ENCODE results near the gene GNB1. TPM values are rescaled to one million over a fixed set of nuclear protein-coding genes. Genes with fewer than 3 reads are reported as not detected.
A peak's percentile ranks its signal among the peaks of the same experiment; 100 is the strongest.

Gene GNB1
- total RNA-seq, 1 donor from 2014 or later: 422 TPM

GRCh38 chr1:1907098-1907736, 16.3 kb upstream of the GNB1 start:
- H3K27me3 Mint-ChIP-seq: peaks cover 4% of the 10 kb centered on the region
- no peak overlapping the region for H3K4me3 Mint-ChIP-seq
- H3K27ac Mint-ChIP-seq: no peak overlapping the region
- no peak for DNase-seq
- intact Hi-C loops (cut with micrococcal nuclease): no loop called here
- peaks cover 12% of the 10 kb centered on the region for H3K4me1 Mint-ChIP-seq
- no peaks in the 10 kb centered on the region for H3K9me3 Mint-ChIP-seq
- H3K36me3 Mint-ChIP-seq (ENCODE audit: low read depth): no peaks in the 10 kb centered on the region

- no peaks in the 10 kb centered on the region for H3K9me3 Mint-ChIP-seq
- intact Hi-C loops (cut with micrococcal nuclease): no loop called here
- peaks cover 1% of the 10 kb centered on the region for H3K27me3 Mint-ChIP-seq
- peak; percentile 92 for DNase-seq
- peaks cover 12% of the 10 kb centered on the region for H3K4me1 Mint-ChIP-seq
- peak overlapping the region; percentile 15 for H3K27ac Mint-ChIP-seq
- no peaks in the 10 kb centered on the region for H3K36me3 Mint-ChIP-seq (ENCODE audit: low read depth)
- peak overlapping the region; percentile 32 for H3K4me3 Mint-ChIP-seq
These were observed 15.6 kb upstream of the GNB1 start for GRCh38 chr1:1906185-1907097.

DNA sequence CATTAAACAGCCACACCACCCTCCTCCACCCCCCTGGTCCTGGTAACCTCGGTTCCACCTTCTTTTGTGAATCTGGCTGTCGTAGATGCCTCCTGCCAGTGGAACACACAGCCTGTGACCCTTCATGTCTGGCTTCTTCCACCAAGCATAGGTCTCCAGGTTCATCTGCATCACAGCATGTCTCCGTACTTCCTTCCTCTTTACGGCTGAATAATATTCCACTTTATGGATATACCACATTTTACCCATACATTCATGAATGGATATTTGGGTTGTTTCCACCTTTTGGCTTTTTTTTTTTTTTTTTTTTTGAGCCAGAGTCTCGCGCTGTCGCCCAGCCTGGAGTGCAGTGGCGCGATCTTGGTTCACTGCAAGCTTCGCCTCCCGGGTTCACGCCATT, 12.3 kb upstream of the GNB1 start:
- intact Hi-C loops (cut with micrococcal nuclease): no loop called here
- peaks cover 13% of the 10 kb centered on the region for H3K4me1 Mint-ChIP-seq
- no peak overlapping the region for H3K27ac Mint-ChIP-seq
- no peaks in the 10 kb centered on the region for H3K36me3 Mint-ChIP-seq (ENCODE audit: low read depth)
- no peak for DNase-seq
- H3K27me3 Mint-ChIP-seq: peaks cover 2% of the 10 kb centered on the region
- H3K4me3 Mint-ChIP-seq: no peak overlapping the region
- no peaks in the 10 kb centered on the region for H3K9me3 Mint-ChIP-seq

DNA sequence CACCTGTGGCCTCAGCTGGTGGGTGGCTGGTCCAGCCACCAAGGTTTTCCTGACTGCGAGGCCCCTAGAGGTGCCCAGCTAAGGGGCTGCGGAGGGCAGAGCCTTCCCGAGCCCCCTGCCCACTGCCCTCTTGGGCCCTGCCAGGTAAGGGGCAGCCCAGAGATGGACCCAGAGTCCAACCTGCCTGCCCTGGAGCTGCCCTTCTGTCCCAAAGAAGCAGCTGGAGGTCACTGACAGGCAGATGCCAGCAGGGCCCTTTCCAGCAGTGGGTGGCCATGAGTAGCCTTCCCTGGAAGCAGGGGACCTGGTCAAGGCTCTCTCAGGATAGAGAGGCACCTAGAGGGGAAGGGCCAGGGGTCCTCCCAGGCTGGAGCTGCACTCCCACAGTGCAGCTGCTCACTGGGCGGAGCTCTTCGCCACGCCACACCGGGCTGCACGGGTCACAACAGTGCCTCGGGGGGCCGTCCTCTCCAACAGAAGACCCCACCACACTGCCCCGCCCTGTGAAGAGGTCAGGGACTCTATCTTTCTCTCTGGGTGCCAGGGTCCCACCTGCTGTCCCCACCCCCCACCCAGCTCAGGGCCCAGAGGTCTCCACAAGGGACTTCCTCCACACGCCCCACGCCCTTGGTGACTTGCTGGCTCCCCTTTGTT, 10.9 kb upstream of the GNB1 start:
- Mint-ChIP-seq H3K9me3 (no peaks in the 10 kb centered on the region), H3K36me3 (ENCODE audit: low read depth) (no peaks in the 10 kb centered on the region), H3K27me3 (peaks cover 2% of the 10 kb centered on the region), H3K4me1 (peaks cover 9% of the 10 kb centered on the region), H3K27ac (no peak overlapping the region), H3K4me3 (no peak overlapping the region)
- no peak for DNase-seq
- intact Hi-C loops (cut with micrococcal nuclease): no loop called here

GRCh38 chr1:1900883-1901640, 10.2 kb upstream of the GNB1 start:
- Mint-ChIP-seq H3K27ac (no peak overlapping the region), H3K4me1 (peaks cover 6% of the 10 kb centered on the region), H3K9me3 (no peaks in the 10 kb centered on the region), H3K4me3 (no peak overlapping the region), H3K36me3 (ENCODE audit: low read depth) (no peaks in the 10 kb centered on the region), H3K27me3 (peaks cover 4% of the 10 kb centered on the region)
- intact Hi-C loops (cut with micrococcal nuclease): no loop called here
- no peak for DNase-seq

- peaks cover 8% of the 10 kb centered on the region for H3K27me3 Mint-ChIP-seq
These were observed 9.1 kb upstream of the GNB1 start for GRCh38 chr1:1899967-1900327.

DNA sequence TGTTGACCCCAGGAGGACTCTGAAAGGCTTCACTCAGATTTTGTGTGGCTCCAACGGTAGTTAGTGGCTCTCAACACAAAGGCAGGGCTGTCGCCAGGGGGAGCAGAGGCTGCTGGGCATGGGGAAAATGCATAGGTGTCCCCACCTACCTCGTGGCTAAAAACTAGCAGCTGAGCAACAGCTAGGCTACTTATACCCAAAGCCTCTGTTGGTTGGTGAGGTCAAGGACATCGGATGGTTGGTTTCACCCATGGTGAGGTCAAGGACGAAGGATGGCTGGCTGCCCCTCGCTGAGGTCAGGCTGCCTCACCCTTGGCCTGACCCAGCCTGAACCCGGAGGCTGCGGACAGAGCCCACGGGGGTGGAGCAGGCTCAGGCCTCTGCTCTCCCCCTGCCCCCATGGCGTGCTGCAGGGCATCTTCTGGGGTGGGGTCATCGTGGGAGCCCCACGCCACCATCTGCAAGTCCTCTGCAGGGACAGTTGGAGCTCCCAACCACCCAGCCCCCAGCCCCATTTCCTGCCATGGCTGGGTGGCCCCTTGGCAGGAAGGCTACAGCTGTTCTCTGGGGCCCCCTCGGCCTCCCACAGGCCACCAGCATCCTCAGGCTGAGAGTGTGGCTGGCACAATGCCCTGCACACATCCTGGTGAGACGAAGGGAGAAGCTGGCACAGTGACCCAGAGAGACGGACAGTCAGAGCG, 8.5 kb upstream of the GNB1 start:
- peaks cover 8% of the 10 kb centered on the region for H3K27me3 Mint-ChIP-seq
- H3K4me1 Mint-ChIP-seq: peaks cover 12% of the 10 kb centered on the region
- peak; percentile 76 for DNase-seq
- intact Hi-C loops (cut with micrococcal nuclease): no loop called here
- no peak overlapping the region for H3K27ac Mint-ChIP-seq
- no peak overlapping the region for H3K4me3 Mint-ChIP-seq
- H3K9me3 Mint-ChIP-seq: no peaks in the 10 kb centered on the region
- no peaks in the 10 kb centered on the region for H3K36me3 Mint-ChIP-seq (ENCODE audit: low read depth)

More at GRCh38 chr1:1899967-1900327, 9.1 kb upstream of the GNB1 start:
- Mint-ChIP-seq H3K4me1 (peaks cover 8% of the 10 kb centered on the region), H3K36me3 (ENCODE audit: low read depth) (no peaks in the 10 kb centered on the region), H3K4me3 (no peak overlapping the region), H3K9me3 (no peaks in the 10 kb centered on the region), H3K27ac (no peak overlapping the region)
- intact Hi-C loops (cut with micrococcal nuclease): no loop called here
- no peak for DNase-seq

GRCh38 chr1:1898246-1898933, 7.5 kb upstream of the GNB1 start:
- H3K27me3 Mint-ChIP-seq: peaks cover 8% of the 10 kb centered on the region

GRCh38 chr1:1895456-1896336, 4.8 kb upstream of the GNB1 start:
- intact Hi-C loops (cut with micrococcal nuclease): no loop called here
- Mint-ChIP-seq H3K4me1 (peaks cover 22% of the 10 kb centered on the region), H3K4me3 (no peak overlapping the region), H3K27ac (no peak overlapping the region), H3K27me3 (peaks cover 6% of the 10 kb centered on the region), H3K9me3 (no peaks in the 10 kb centered on the region), H3K36me3 (ENCODE audit: low read depth) (peaks cover 7% of the 10 kb centered on the region)
- DNase-seq: no peak

More at GRCh38 chr1:1898246-1898933, 7.5 kb upstream of the GNB1 start:
- Mint-ChIP-seq H3K4me1 (peaks cover 13% of the 10 kb centered on the region), H3K27ac (no peak overlapping the region), H3K9me3 (no peaks in the 10 kb centered on the region), H3K36me3 (ENCODE audit: low read depth) (peaks cover under 1% of the 10 kb centered on the region), H3K4me3 (no peak overlapping the region)
- intact Hi-C loops (cut with micrococcal nuclease): no loop called here
- no peak for DNase-seq

DNA sequence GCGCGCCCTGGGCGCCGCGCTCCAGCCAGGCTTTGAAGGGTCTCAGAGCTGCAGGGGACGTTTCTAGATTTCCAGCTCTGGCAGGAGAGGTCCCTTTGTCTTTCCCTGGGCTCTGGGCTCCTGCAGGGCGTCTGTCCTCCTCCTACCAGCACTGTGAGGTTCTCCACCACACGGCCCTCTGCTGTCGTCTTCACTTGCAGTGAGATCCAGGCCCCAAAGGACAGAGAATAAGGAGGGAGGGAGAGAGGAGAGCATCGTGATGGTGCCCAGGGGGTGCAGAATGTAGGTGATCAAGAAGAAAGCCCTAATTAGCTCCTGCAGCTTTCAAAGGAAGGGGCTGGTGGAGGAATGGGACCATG, 4.2 kb upstream of the GNB1 start:
- H3K4me1 Mint-ChIP-seq: peaks cover 22% of the 10 kb centered on the region
- H3K9me3 Mint-ChIP-seq: no peaks in the 10 kb centered on the region
- no peak overlapping the region for H3K4me3 Mint-ChIP-seq
- no peak overlapping the region for H3K27ac Mint-ChIP-seq
- no peak for DNase-seq
- peaks cover 7% of the 10 kb centered on the region for H3K36me3 Mint-ChIP-seq (ENCODE audit: low read depth)
- intact Hi-C loops (cut with micrococcal nuclease): no loop called here
- H3K27me3 Mint-ChIP-seq: peaks cover 6% of the 10 kb centered on the region

DNA sequence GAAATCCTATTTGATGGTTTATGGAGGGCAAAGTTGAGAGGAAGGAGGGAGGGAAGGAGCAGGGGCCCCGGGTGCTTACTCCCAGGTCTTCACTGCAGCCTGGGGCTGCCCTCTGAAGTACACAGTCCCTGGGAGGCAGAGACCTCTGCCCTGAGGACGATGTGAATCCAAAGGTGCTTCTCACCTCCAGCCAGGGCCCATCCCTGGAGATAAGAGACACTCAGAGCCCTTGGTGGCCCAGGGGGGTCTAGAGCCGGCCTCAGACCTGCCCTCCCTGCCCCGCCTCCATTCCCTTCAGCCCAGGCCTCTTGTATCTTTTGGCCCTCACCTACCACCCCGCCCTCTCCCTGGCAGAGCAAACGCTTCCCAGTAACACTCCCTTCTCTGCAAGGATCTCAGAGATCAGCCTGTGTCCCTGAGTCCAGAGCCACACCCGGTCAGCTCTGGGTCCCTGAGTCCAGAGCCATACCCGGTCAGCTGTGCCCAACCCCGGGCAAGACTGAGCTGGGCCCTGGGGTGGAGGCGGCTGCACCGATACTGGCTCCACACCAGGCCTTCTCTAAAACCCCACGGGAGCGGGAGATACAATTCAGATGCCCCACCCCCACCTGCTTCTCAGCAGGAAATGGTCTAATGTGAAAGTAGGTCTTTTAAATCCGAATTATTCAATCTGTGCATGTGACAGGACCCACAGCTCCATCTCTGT, 3.6 kb upstream of the GNB1 start:
- DNase-seq: no peak
- Mint-ChIP-seq H3K36me3 (ENCODE audit: low read depth) (peaks cover 7% of the 10 kb centered on the region), H3K4me1 (peaks cover 21% of the 10 kb centered on the region), H3K27ac (no peak overlapping the region), H3K9me3 (no peaks in the 10 kb centered on the region), H3K4me3 (no peak overlapping the region), H3K27me3 (peaks cover 6% of the 10 kb centered on the region)
- intact Hi-C loops (cut with micrococcal nuclease): loop anchor here (5.0 kb wide), 1 partner anchor 117 kb away; the partner anchor contains the start of gene NADK
